HEK293 (cell line): Measurements from ENCODE around the gene SLMAP.

Experiments
- CTCF ChIA-PET: fragments of 350-600 bp; formaldehyde crosslinking; extraction: SDS; loops from one replicate; lab custom pipeline; 2021; ENCODE audit warnings: antibody characterized with exemption; lab: Yijun Ruan, JAX
- POLR2A ChIA-PET: fragments of 300-600 bp; formaldehyde crosslinking; extraction: SDS; loops from one replicate; lab custom pipeline; 2020; ENCODE audit warnings: antibody characterized with exemption, inconsistent platforms; lab: Yijun Ruan, JAX
- H3K27ac ChIP-seq: fragments of 200-500 bp; sonication (Bioruptor generic); 2 replicates; pipeline ENCODE4 v1.5.1; 2014; ENCODE audit warnings: low read depth, low read length, control low read depth, inconsistent platforms; ENCODE audit errors: extremely low read depth
- H3K36me3 ChIP-seq, 2 experiments: fragments of 200-500 bp in 1 of 2; sonication (Bioruptor generic) in 1 of 2; 1 replicate in 1 of 2; 2 replicates in 1 of 2; pipeline ENCODE4 v1.5.1; 2014 to 2017; ENCODE audit warnings: inconsistent platforms in 2 of 2, low read length in 2 of 2; ENCODE audit not compliant: control insufficient read depth in 2 of 2, insufficient read depth in 1 of 2
- H3K4me1 ChIP-seq: fragments of 200-500 bp; sonication (Bioruptor generic); 2 replicates; pipeline ENCODE4 v1.5.1; 2014; ENCODE audit warnings: mild to moderate bottlenecking, low read length, inconsistent platforms; ENCODE audit not compliant: control insufficient read depth, insufficient read depth
- H3K4me3 ChIP-seq: 2 replicates; pipeline ENCODE4 v1.5.1; 2011; ENCODE audit warnings: low read depth, mild to moderate bottlenecking, control low read depth, low read length, moderate library complexity
- H3K9me3 ChIP-seq: fragments of 200-500 bp; sonication (Bioruptor generic); 2 replicates; pipeline ENCODE4 v1.5.1; 2014; ENCODE audit warnings: low read depth, low read length, inconsistent platforms; ENCODE audit not compliant: control insufficient read depth, insufficient read depth
- GFI1B ChIP-seq: fragments of 450-650 bp; formaldehyde crosslinking; IDR thresholded peaks from 2 replicates; pipeline ENCODE4 v1.5.1; 2016; ENCODE audit warnings: missing biosample characterization, missing genetic modification characterization
- HOXA7 ChIP-seq: sonication (generic); formaldehyde crosslinking; IDR thresholded peaks from 2 replicates; pipeline ENCODE4 v1.8.1; 2022; ENCODE audit warnings: missing genetic modification reagents, borderline replicate concordance
- KLF10 ChIP-seq: fragments of 450-650 bp; IDR thresholded peaks from 2 replicates; pipeline ENCODE4 v1.5.1; 2018; ENCODE audit warnings: missing biosample characterization, mild to moderate bottlenecking, missing genetic modification characterization
- OSR2 ChIP-seq: fragments of 450-650 bp; formaldehyde crosslinking; IDR thresholded peaks from 2 replicates; pipeline ENCODE4 v1.5.1; 2016; ENCODE audit warnings: missing biosample characterization, missing genetic modification characterization
- ZBTB17 ChIP-seq: fragments of 450-650 bp; formaldehyde crosslinking; IDR thresholded peaks from 2 replicates; pipeline ENCODE4 v1.5.1; 2016; ENCODE audit warnings: missing biosample characterization, missing genetic modification characterization
- ZNF112 ChIP-seq: fragments of 450-650 bp; formaldehyde crosslinking; IDR thresholded peaks from 2 replicates; pipeline ENCODE4 v1.5.0; 2017; ENCODE audit warnings: missing biosample characterization, missing genetic modification characterization
- ZNF132 ChIP-seq: fragments of 450-650 bp; formaldehyde crosslinking; IDR thresholded peaks from 2 replicates; pipeline ENCODE4 v1.5.1; 2017; ENCODE audit warnings: missing biosample characterization, missing genetic modification characterization, borderline replicate concordance
- ZNF146 ChIP-seq: fragments of 450-650 bp; formaldehyde crosslinking; IDR thresholded peaks from 2 replicates; pipeline ENCODE4 v1.5.1; 2016; ENCODE audit warnings: missing biosample characterization, missing genetic modification characterization
- ZNF175 ChIP-seq: fragments of 450-650 bp; formaldehyde crosslinking; IDR thresholded peaks from 2 replicates; pipeline ENCODE4 v1.5.1; 2016; ENCODE audit warnings: missing biosample characterization, missing genetic modification characterization
- ZNF221 ChIP-seq: fragments of 450-650 bp; formaldehyde crosslinking; IDR thresholded peaks from 2 replicates; pipeline ENCODE4 v1.5.1; 2017; ENCODE audit warnings: missing biosample characterization, missing genetic modification characterization, borderline replicate concordance
- ZNF266 ChIP-seq: fragments of 450-650 bp; formaldehyde crosslinking; IDR thresholded peaks from 2 replicates; pipeline ENCODE4 v1.5.1; 2016; ENCODE audit warnings: missing biosample characterization, missing genetic modification characterization, low read depth
- ZNF350 ChIP-seq: fragments of 450-650 bp; formaldehyde crosslinking; IDR thresholded peaks from 2 replicates; pipeline ENCODE4 v1.5.0; 2017; ENCODE audit warnings: missing biosample characterization, mild to moderate bottlenecking, missing genetic modification characterization
- ZNF366 ChIP-seq: fragments of 450-650 bp; formaldehyde crosslinking; conservative IDR thresholded peaks from 2 replicates; pipeline ENCODE4 v1.5.1; 2016; ENCODE audit warnings: missing biosample characterization, missing genetic modification characterization
- ZNF423 ChIP-seq: fragments of 450-650 bp; formaldehyde crosslinking; IDR thresholded peaks from 2 replicates; pipeline ENCODE4 v1.5.1; 2016; ENCODE audit warnings: missing biosample characterization, missing genetic modification characterization
- ZNF501 ChIP-seq: fragments of 450-650 bp; formaldehyde crosslinking; IDR thresholded peaks from 2 replicates; pipeline ENCODE4 v1.5.1; 2016; ENCODE audit warnings: missing biosample characterization, missing genetic modification characterization
- ZNF529 ChIP-seq: fragments of 450-650 bp; formaldehyde crosslinking; IDR thresholded peaks from 2 replicates; pipeline ENCODE4 v1.5.1; 2017; ENCODE audit warnings: missing genetic modification characterization, missing biosample characterization; ENCODE audit not compliant: insufficient replicate concordance
- ZNF548 ChIP-seq: fragments of 450-650 bp; formaldehyde crosslinking; IDR thresholded peaks from 2 replicates; pipeline ENCODE4 v1.5.1; 2016; ENCODE audit warnings: missing biosample characterization, missing genetic modification characterization
- ZNF571 ChIP-seq: fragments of 450-650 bp; formaldehyde crosslinking; IDR thresholded peaks from 2 replicates; pipeline ENCODE4 v1.5.0; 2017; ENCODE audit warnings: missing biosample characterization, missing genetic modification characterization
- ZNF624 ChIP-seq: fragments of 450-650 bp; formaldehyde crosslinking; IDR thresholded peaks from 2 replicates; pipeline ENCODE4 v1.5.1; 2017; ENCODE audit warnings: missing biosample characterization, missing genetic modification characterization
- ZNF654 ChIP-seq: fragments of 450-650 bp; formaldehyde crosslinking; IDR thresholded peaks from 2 replicates; pipeline ENCODE4 v1.5.1; 2016; ENCODE audit warnings: low read depth, missing biosample characterization, missing genetic modification characterization
- ZNF707 ChIP-seq: fragments of 450-650 bp; formaldehyde crosslinking; IDR thresholded peaks from 2 replicates; pipeline ENCODE4 v1.5.1; 2016; ENCODE audit warnings: missing biosample characterization, missing genetic modification characterization
- ZNF791 ChIP-seq: fragments of 450-650 bp; formaldehyde crosslinking; IDR thresholded peaks from 2 replicates; pipeline ENCODE4 v1.5.1; 2016; ENCODE audit warnings: missing biosample characterization, missing genetic modification characterization
- ZNF830 ChIP-seq: fragments of 450-650 bp; IDR thresholded peaks from 2 replicates; pipeline ENCODE4 v1.5.0; 2018; ENCODE audit warnings: missing biosample characterization, missing genetic modification characterization, low read depth, mild to moderate bottlenecking, moderate library complexity
- ZNF837 ChIP-seq: fragments of 450-650 bp; formaldehyde crosslinking; IDR thresholded peaks from 2 replicates; pipeline ENCODE4 v1.5.1; 2016; ENCODE audit warnings: missing biosample characterization, missing genetic modification characterization
- ZSCAN23 ChIP-seq: fragments of 450-650 bp; formaldehyde crosslinking; IDR thresholded peaks from 2 replicates; pipeline ENCODE4 v1.5.1; 2016; ENCODE audit warnings: missing biosample characterization, missing genetic modification characterization
- TF ChIP-seq, protein P1 (sequence below): fragments of 450-650 bp; formaldehyde crosslinking; IDR thresholded peaks from 2 replicates; pipeline ENCODE4 v1.5.1; 2016; ENCODE audit warnings: missing biosample characterization, missing genetic modification characterization
- TF ChIP-seq, protein P2 (sequence below): fragments of 450-650 bp; formaldehyde crosslinking; IDR thresholded peaks from 2 replicates; pipeline ENCODE4 v1.5.1; 2017; ENCODE audit warnings: missing biosample characterization, missing genetic modification characterization

The SLMAP gene

DNA sequence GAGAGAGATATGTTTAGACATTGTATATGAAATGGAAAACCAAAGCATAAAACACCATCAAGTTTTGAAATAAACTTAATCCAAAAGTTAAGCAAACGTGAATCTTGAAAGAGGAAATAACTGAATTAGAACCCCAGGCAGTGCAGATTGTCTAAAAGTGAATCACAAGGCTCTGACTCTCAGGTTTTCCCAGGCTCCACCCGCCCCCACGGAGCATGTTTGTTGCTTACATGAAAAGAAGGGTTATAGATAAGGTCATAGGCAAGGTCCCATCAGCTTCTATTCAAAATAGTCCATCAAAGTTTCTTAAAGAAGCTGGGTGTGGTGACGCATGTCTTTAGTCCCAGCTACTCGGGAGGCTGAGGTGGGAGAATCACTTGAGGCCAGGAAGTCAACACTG lies 29.0 kb upstream of the SLMAP start:
- no peaks in the 10 kb centered on the region for H3K4me1 ChIP-seq
- CTCF ChIA-PET, result no interaction called here
- TF ChIP-seq GFI1B (tag by site-specific recombination) (no peak), ZNF350 (no peak), ZBTB17 (tag by site-specific recombination) (no peak), ZNF501 (tag by site-specific recombination) (no peak), ZNF112 (no peak), ZNF548 (no peak), ZNF791 (tag by site-specific recombination) (no peak), ZNF423 (tag by site-specific recombination) (no peak), HOXA7 (no peak), ZNF654 (tag by site-specific recombination) (no peak), ZNF830 (tag by site-specific recombination) (no peak)
- TF ChIP-seq, protein P1, sequence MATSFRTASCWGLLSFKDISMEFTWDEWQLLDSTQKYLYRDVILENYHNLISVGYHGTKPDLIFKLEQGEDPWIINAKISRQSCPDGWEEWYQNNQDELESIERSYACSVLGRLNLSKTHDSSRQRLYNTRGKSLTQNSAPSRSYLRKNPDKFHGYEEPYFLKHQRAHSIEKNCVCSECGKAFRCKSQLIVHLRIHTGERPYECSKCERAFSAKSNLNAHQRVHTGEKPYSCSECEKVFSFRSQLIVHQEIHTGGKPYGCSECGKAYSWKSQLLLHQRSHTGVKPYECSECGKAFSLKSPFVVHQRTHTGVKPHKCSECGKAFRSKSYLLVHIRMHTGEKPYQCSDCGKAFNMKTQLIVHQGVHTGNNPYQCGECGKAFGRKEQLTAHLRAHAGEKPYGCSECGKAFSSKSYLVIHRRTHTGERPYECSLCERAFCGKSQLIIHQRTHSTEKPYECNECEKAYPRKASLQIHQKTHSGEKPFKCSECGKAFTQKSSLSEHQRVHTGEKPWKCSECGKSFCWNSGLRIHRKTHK (tag by site-specific recombination), result no peak
- TF ChIP-seq, protein P2, sequence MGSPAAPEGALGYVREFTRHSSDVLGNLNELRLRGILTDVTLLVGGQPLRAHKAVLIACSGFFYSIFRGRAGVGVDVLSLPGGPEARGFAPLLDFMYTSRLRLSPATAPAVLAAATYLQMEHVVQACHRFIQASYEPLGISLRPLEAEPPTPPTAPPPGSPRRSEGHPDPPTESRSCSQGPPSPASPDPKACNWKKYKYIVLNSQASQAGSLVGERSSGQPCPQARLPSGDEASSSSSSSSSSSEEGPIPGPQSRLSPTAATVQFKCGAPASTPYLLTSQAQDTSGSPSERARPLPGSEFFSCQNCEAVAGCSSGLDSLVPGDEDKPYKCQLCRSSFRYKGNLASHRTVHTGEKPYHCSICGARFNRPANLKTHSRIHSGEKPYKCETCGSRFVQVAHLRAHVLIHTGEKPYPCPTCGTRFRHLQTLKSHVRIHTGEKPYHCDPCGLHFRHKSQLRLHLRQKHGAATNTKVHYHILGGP (tag by site-specific recombination), result no peak
- TF ChIP-seq, all 188 proteins: peak for 0
- no peaks in the 10 kb centered on the region for H3K9me3 ChIP-seq
- POLR2A ChIA-PET, result no interaction called here
- no peak overlapping the region for H3K27ac ChIP-seq
- no peaks in the 10 kb centered on the region for H3K36me3 ChIP-seq
- no peak overlapping the region for H3K4me3 ChIP-seq

DNA sequence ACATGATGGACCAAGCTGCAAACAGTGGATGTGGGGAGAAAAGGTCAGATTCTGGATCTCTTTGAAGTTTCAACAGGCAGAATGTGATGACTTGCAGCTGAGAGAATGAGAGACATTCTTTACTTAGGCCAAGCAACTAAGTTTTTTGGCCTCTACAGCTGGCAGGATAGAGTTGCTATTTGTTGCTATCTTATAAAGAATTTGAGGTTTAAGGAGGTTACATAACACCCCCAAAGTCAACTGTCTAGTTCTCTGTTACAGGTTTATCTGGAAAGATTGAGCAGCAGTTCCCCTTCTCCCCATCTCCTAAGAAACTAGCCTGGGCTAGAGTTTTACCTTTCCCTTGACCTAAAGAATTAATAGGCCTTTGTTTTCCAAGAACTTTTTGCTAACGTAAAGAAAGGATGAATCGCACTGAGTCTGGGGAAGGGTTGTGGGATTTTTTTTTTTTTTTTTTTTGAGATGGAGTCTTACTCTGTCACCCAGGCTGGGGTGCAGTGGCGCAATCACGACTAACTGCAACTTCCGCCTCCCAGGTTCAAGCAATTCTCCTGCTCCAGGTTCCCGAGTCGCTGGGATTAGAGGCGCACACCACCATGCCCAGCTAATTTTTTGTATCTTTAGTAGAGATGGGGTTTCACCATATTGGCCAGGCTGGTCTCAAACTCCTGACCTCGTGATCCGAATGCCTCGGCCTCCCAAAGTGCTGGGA lies 26.6 kb upstream of the SLMAP start:
- ChIA-PET POLR2A (interaction anchor here (0.6 kb wide), 1 partner anchor 10 kb away, joined by 6 read pairs; no protein-coding TSS in a partner anchor), CTCF (no interaction called here)
- Histone ChIP-seq H3K9me3 (no peaks in the 10 kb centered on the region), H3K4me3 (no peak overlapping the region), H3K27ac (no peak overlapping the region)
- no peak for TF ChIP-seq ZNF830 (tag by site-specific recombination)
- TF ChIP-seq ZNF132 (tag by site-specific recombination), result no peak
- no peak for TF ChIP-seq ZNF529 (tag by site-specific recombination)
- no peak for TF ChIP-seq KLF10 (tag by site-specific recombination)
- TF ChIP-seq ZSCAN23 (tag by site-specific recombination), result no peak
- no peak for TF ChIP-seq ZNF221 (tag by site-specific recombination)
- no peak for TF ChIP-seq ZNF366 (tag by site-specific recombination)
- no peak for TF ChIP-seq ZNF571 (tag by site-specific recombination)
- no peak for TF ChIP-seq ZNF624 (tag by site-specific recombination)
- TF ChIP-seq ZNF175 (tag by site-specific recombination), result no peak
- TF ChIP-seq ZNF350, result no peak
- no peak for TF ChIP-seq ZNF146 (tag by site-specific recombination)
- TF ChIP-seq ZNF266 (tag by site-specific recombination), result no peak
- TF ChIP-seq ZNF837 (tag by site-specific recombination), result no peak
- no peak for TF ChIP-seq OSR2 (tag by site-specific recombination)
- no peak for TF ChIP-seq ZNF707 (tag by site-specific recombination)
- TF ChIP-seq, protein P2 (tag by site-specific recombination), result no peak
- TF ChIP-seq, all 188 proteins: peak for 0
- Histone ChIP-seq H3K4me1 (no peaks in the 10 kb centered on the region), H3K36me3 (no peaks in the 10 kb centered on the region)
